Keratinocyte (primary cell): ENCODE measurements around the gene HMSD. TPM values are rescaled to one million over a fixed set of nuclear protein-coding genes. Genes with fewer than 3 reads are reported as not detected.

Experiments used
- DNase-seq: peaks from one replicate; pipeline ENCODE4 v3.0.0-alpha.2; 2011; ENCODE audit warnings: low read depth, missing footprints, low spot score
- FAIRE-seq: peaks from 2 replicates; lab custom pipeline; 2011; peaks lifted over from hg19 to GRCh38; lab: Jason Lieb, UNC
- H2AFZ ChIP-seq: 2 replicates; pipeline ENCODE4 v1.6.0; 2012; ENCODE audit warnings: low read length, control low read depth, inconsistent platforms; ENCODE audit not compliant: control insufficient read depth
- H3K27ac ChIP-seq: 2 replicates; pipeline ENCODE4 v1.5.1; 2011; ENCODE audit warnings: low read length; ENCODE audit not compliant: control insufficient read depth, insufficient read depth
- H3K27me3 ChIP-seq: 3 replicates; pipeline ENCODE4 v1.6.0; 2011; ENCODE audit warnings: low read length; ENCODE audit not compliant: control insufficient read depth, insufficient read depth; ENCODE audit errors: extremely low read depth
- H3K36me3 ChIP-seq, 2 experiments: 2 replicates in 1 of 2; 3 replicates in 1 of 2; pipeline ENCODE4 v1.5.1; 2011; ENCODE audit warnings: low read length in 2 of 2, mild to moderate bottlenecking in 1 of 2; ENCODE audit not compliant: control insufficient read depth in 2 of 2, insufficient read depth in 2 of 2; ENCODE audit errors: extremely low read depth in 1 of 2
- H3K4me1 ChIP-seq: 3 replicates; pipeline ENCODE4 v1.5.1; 2011; ENCODE audit warnings: low read length; ENCODE audit not compliant: control insufficient read depth, insufficient read depth; ENCODE audit errors: extremely low read depth
- H3K4me2 ChIP-seq: 3 replicates; pipeline ENCODE4 v1.6.0; 2011; ENCODE audit warnings: low read depth, low read length; ENCODE audit not compliant: control insufficient read depth, insufficient read depth; ENCODE audit errors: extremely low read depth
- H3K4me3 ChIP-seq, 3 experiments: fragments of 200-600 bp in 1 of 3; sonication (generic) in 1 of 3; 2 replicates in 2 of 3; 3 replicates in 1 of 3; pipeline ENCODE4 v1.5.1; 2011 to 2016; ENCODE audit warnings: low read length in 3 of 3, mild to moderate bottlenecking in 3 of 3, control low read depth in 2 of 3, inconsistent platforms in 1 of 3, low read depth in 1 of 3, mixed read lengths in 1 of 3, mixed run types in 1 of 3, moderate library complexity in 1 of 3; ENCODE audit not compliant: control insufficient read depth in 2 of 3, insufficient read depth in 2 of 3; ENCODE audit errors: extremely low read depth in 1 of 3
- H3K79me2 ChIP-seq: 2 replicates; pipeline ENCODE4 v1.6.0; 2012; ENCODE audit warnings: low read length; ENCODE audit not compliant: control insufficient read depth, insufficient read depth
- H3K9ac ChIP-seq: 3 replicates; pipeline ENCODE4 v1.6.0; 2011; ENCODE audit warnings: low read length; ENCODE audit not compliant: control insufficient read depth, insufficient read depth; ENCODE audit errors: extremely low read depth
- H3K9me1 ChIP-seq: 3 replicates; pipeline ENCODE4 v1.6.0; 2011; ENCODE audit warnings: low read length; ENCODE audit not compliant: control insufficient read depth, insufficient read depth; ENCODE audit errors: extremely low read depth
- H3K9me3 ChIP-seq: 2 replicates; pipeline ENCODE4 v1.5.1; 2012; ENCODE audit warnings: low read depth, low read length; ENCODE audit not compliant: control insufficient read depth
- H4K20me1 ChIP-seq: 3 replicates; pipeline ENCODE4 v1.6.0; 2011; ENCODE audit warnings: low read length; ENCODE audit not compliant: control insufficient read depth, insufficient read depth; ENCODE audit errors: extremely low read depth
- CTCF ChIP-seq, 3 experiments: IDR thresholded peaks in 1 of 3; conservative IDR thresholded peaks in 1 of 3; optimal IDR thresholded peaks in 1 of 3; 2 replicates in 2 of 3; 3 replicates in 1 of 3; pipeline versions ENCODE3 to v1.5.1; 2011; ENCODE audit warnings: low read length in 3 of 3, mild to moderate bottlenecking in 3 of 3, moderate library complexity in 2 of 3, control low read depth in 1 of 3, inconsistent platforms in 1 of 3; ENCODE audit not compliant: insufficient read depth in 2 of 3; ENCODE audit errors: extremely low read depth in 1 of 3
- EZH2 ChIP-seq: IDR thresholded peaks from one replicate; pipeline ENCODE4 v1.6.1; 2012; ENCODE audit warnings: inconsistent platforms, mild to moderate bottlenecking, low read length, moderate library complexity
- dilution Hi-C: fragments of 300-500 bp; cut with MboI; formaldehyde crosslinking; loops from one replicate; pipeline ENCODE4 v1.7.0; 2020; ENCODE audit warnings: low sequenced_read_pairs; ENCODE audit not compliant: extremely low pct_ligation_motif_present
- polyA plus RNA-seq, 5 experiments: library from polyadenylated mRNA; depleted of rRNA in 3 of 5; stranded (reverse) in 3 of 5; stranded (forward) in 1 of 5; unstranded in 1 of 5; fragments of >200 nt; gene quantifications; 1 replicate in 1 of 5; 2 replicates in 3 of 5; 3 replicates in 1 of 5; pipeline versions ENCODE4 v1.2.1 to v1.2.3, GENCODE V29; 2011 to 2012; ENCODE audit warnings: missing spikeins in 2 of 5, low read depth in 1 of 5, low replicate concordance in 1 of 5

The HMSD gene
- polyA plus RNA-seq, 1 donor (not counting 4 experiments of a cell fraction or from before 2014, with no cell fraction given) = 1.2 TPM

GRCh38 chr18:63953811-63954210 lies 4.7 kb downstream of the HMSD start:
- FAIRE-seq (no peak), DNase-seq (no peak)
- no peaks in the 10 kb centered on the region for H3K27me3 ChIP-seq
- no peak overlapping the region for H3K27ac ChIP-seq
- H3K9ac ChIP-seq = no peak overlapping the region
- dilution Hi-C loops = no loop called here
- no peaks in the 10 kb centered on the region for H4K20me1 ChIP-seq
- H3K9me3 ChIP-seq = no peaks in the 10 kb centered on the region
- no peaks in the 10 kb centered on the region for H3K36me3 ChIP-seq
- H3K4me3 ChIP-seq = no peak overlapping the region
- no peak overlapping the region for H2AFZ ChIP-seq
- TF ChIP-seq CTCF (optimal IDR thresholded peaks at IDR 0.05 in 1 of 3, IDR thresholded peaks at IDR 0.05 in 1 of 3, conservative IDR thresholded peaks at IDR 0.05 in 1 of 3; ENCODE audit: extremely low read depth in 1 of 3, insufficient read depth in 2 of 3, low read length in 3 of 3) (no peak), EZH2 (no peak)
- no peaks in the 10 kb centered on the region for H3K9me1 ChIP-seq
- H3K4me2 ChIP-seq = no peak overlapping the region
- H3K4me1 ChIP-seq = peaks cover 6% of the 10 kb centered on the region
- H3K79me2 ChIP-seq = no peaks in the 10 kb centered on the region

GRCh38 chr18:63956755-63957154 lies 7.7 kb downstream of the HMSD start:
- Histone ChIP-seq H2AFZ (no peak overlapping the region), H3K9ac (no peak overlapping the region), H3K4me1 (no peaks in the 10 kb centered on the region), H3K27ac (no peak overlapping the region), H4K20me1 (no peaks in the 10 kb centered on the region), H3K36me3 (no peaks in the 10 kb centered on the region), H3K27me3 (no peaks in the 10 kb centered on the region), H3K4me2 (no peak overlapping the region), H3K9me3 (no peaks in the 10 kb centered on the region), H3K79me2 (no peaks in the 10 kb centered on the region), H3K9me1 (no peaks in the 10 kb centered on the region), H3K4me3 (no peak overlapping the region)
- no peak for FAIRE-seq
- no peak for DNase-seq
- TF ChIP-seq CTCF (optimal IDR thresholded peaks at IDR 0.05 in 1 of 3, IDR thresholded peaks at IDR 0.05 in 1 of 3, conservative IDR thresholded peaks at IDR 0.05 in 1 of 3; ENCODE audit: extremely low read depth in 1 of 3, insufficient read depth in 2 of 3, low read length in 3 of 3) = no peak
- no peak for TF ChIP-seq EZH2
- dilution Hi-C loops = no loop called here
